ENCODE measurements around the gene LDLRAD4.

The LDLRAD4 gene

GRCh38 chr18:13431886-13432285, 213.3 kb downstream of the LDLRAD4 start:
- Histone ChIP-seq H3K4me2 (ENCODE audit: low read depth, low read length, poor library complexity, severe bottlenecking) (no peak overlapping the region), H3K36me3 (ENCODE audit: low read length) (no peaks in the 10 kb centered on the region), H4K20me1 (ENCODE audit: low read depth, low read length) (no peaks in the 10 kb centered on the region), H3K27me3 (ENCODE audit: low read length) (no peaks in the 10 kb centered on the region; the same call in 1 of the 2 replicates), H3F3A (ENCODE audit: insufficient read depth) (no peaks in the 10 kb centered on the region), H3K79me2 (ENCODE audit: insufficient read depth, low read length) (no peaks in the 10 kb centered on the region), H2AFZ (ENCODE audit: low read depth, low read length, severe bottlenecking) (no peak overlapping the region), H3K4me3 (ENCODE audit: insufficient read depth, low read length, poor library complexity, severe bottlenecking) (no peak overlapping the region), H3K9ac (ENCODE audit: low read length) (no peak overlapping the region), H3K27ac (ENCODE audit: low read depth, low read length) (no peak overlapping the region), H3K9me3 (ENCODE audit: insufficient read depth, low read length) (no peaks in the 10 kb centered on the region), H3K9me2 (replicated peaks; ENCODE audit: insufficient read depth, low read length) (no peaks in the 10 kb centered on the region)
- TF ChIP-seq CTCF (IDR thresholded peaks at IDR 0.05; ENCODE audit: insufficient read depth, low read length, poor library complexity, severe bottlenecking) = no peak

DNA sequence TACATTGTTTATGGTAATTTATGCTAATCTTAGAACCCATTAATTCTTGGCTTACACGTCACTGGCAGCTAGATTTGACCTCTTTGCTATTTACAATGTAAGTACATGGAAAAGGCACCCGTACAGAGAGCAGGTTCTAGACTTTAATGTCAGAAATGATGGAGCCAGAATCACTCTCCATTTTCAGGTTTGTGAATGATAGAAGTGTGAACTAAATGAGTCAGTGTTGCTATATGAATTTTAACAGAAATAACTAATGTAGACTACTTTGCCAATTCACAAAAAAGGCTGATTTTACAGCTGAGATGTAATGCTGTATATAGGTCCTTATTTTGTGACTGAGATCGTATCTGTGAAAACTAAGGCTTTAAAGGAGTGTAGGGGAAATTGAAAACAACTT, 214.6 kb downstream of the LDLRAD4 start:
- no peak overlapping the region for H3K27ac ChIP-seq (ENCODE audit: low read depth, low read length)
- no peak overlapping the region for H2AFZ ChIP-seq (ENCODE audit: low read depth, low read length, severe bottlenecking)
- TF ChIP-seq EZH2phosphoT487 (conservative IDR thresholded peaks at IDR 0.05; ENCODE audit: low read length) (no peak), CTCF (IDR thresholded peaks at IDR 0.05; ENCODE audit: insufficient read depth, low read length, poor library complexity, severe bottlenecking) (no peak)
- no peak overlapping the region for H3K4me2 ChIP-seq (ENCODE audit: low read depth, low read length, poor library complexity, severe bottlenecking)
- no peaks in the 10 kb centered on the region for H3K36me3 ChIP-seq (ENCODE audit: low read length)
- H3K9me3 ChIP-seq (ENCODE audit: insufficient read depth, low read length) = no peaks in the 10 kb centered on the region
- H3K9ac ChIP-seq (ENCODE audit: low read length) = no peak overlapping the region
- H3K9me2 ChIP-seq (replicated peaks; ENCODE audit: insufficient read depth, low read length) = no peaks in the 10 kb centered on the region
- no peaks in the 10 kb centered on the region; the same call in 1 of the 2 replicates for H3K27me3 ChIP-seq (ENCODE audit: low read length)
- H4K20me1 ChIP-seq (ENCODE audit: low read depth, low read length) = no peaks in the 10 kb centered on the region
- no peak overlapping the region for H3K4me3 ChIP-seq (ENCODE audit: insufficient read depth, low read length, poor library complexity, severe bottlenecking)
- H3F3A ChIP-seq (ENCODE audit: insufficient read depth) = no peaks in the 10 kb centered on the region
- no peaks in the 10 kb centered on the region for H3K79me2 ChIP-seq (ENCODE audit: insufficient read depth, low read length)

- Histone ChIP-seq H3K9me2 (replicated peaks; ENCODE audit: insufficient read depth, low read length) (no peaks in the 10 kb centered on the region), H3F3A (ENCODE audit: insufficient read depth) (no peaks in the 10 kb centered on the region), H3K9me3 (ENCODE audit: insufficient read depth, low read length) (no peaks in the 10 kb centered on the region), H2AFZ (ENCODE audit: low read depth, low read length, severe bottlenecking) (no peak overlapping the region), H3K27me3 (ENCODE audit: low read length) (no peaks in the 10 kb centered on the region; the same call in 1 of the 2 replicates), H3K36me3 (ENCODE audit: low read length) (no peaks in the 10 kb centered on the region), H3K79me2 (ENCODE audit: insufficient read depth, low read length) (no peaks in the 10 kb centered on the region), H3K9ac (ENCODE audit: low read length) (no peak overlapping the region), H4K20me1 (ENCODE audit: low read depth, low read length) (no peaks in the 10 kb centered on the region), H3K4me3 (ENCODE audit: insufficient read depth, low read length, poor library complexity, severe bottlenecking) (no peak overlapping the region), H3K27ac (ENCODE audit: low read depth, low read length) (no peak overlapping the region), H3K4me2 (ENCODE audit: low read depth, low read length, poor library complexity, severe bottlenecking) (no peak overlapping the region)
- TF ChIP-seq EZH2phosphoT487 (conservative IDR thresholded peaks at IDR 0.05; ENCODE audit: low read length) (no peak), CTCF (IDR thresholded peaks at IDR 0.05; ENCODE audit: insufficient read depth, low read length, poor library complexity, severe bottlenecking) (no peak)
Measured at GRCh38 chr18:13433685-13434084, 215.1 kb downstream of the LDLRAD4 start.

All from SU-DHL-6 (cell line).